ENCODE results near the gene ITPR1.

ITPR1 gene

GRCh38 chr3:4641863-4642563, 148.9 kb downstream of the ITPR1 start:
- no peak for TF ChIP-seq FOXP2 (optimal IDR thresholded peaks at IDR 0.05; ENCODE audit: borderline replicate concordance, extremely low read depth, extremely low read length, insufficient read depth)

GRCh38 chr3:4642611-4643010, 149.5 kb downstream of the ITPR1 start:
- TF ChIP-seq SIN3A (IDR thresholded peaks at IDR 0.05; ENCODE audit: borderline replicate concordance, insufficient read depth, low read length) (no peak), FOXP2 (optimal IDR thresholded peaks at IDR 0.05; ENCODE audit: borderline replicate concordance, extremely low read depth, extremely low read length, insufficient read depth) (no peak), TAF1 (IDR thresholded peaks at IDR 0.05; ENCODE audit: borderline replicate concordance, insufficient read depth, low read length) (no peak), REST (IDR thresholded peaks at IDR 0.05; ENCODE audit: insufficient read depth in 1 of 2, low read depth in 2 of 2, low read length in 2 of 2) (no peak), POLR2AphosphoS5 (IDR thresholded peaks at IDR 0.05; ENCODE audit: low read depth, low read length) (no peak)

GRCh38 chr3:4643904-4644547, 150.9 kb downstream of the ITPR1 start:
- TF ChIP-seq REST (IDR thresholded peaks at IDR 0.05; ENCODE audit: insufficient read depth in 1 of 2, low read depth in 2 of 2, low read length in 2 of 2) (no peak), SIN3A (IDR thresholded peaks at IDR 0.05; ENCODE audit: borderline replicate concordance, insufficient read depth, low read length) (no peak), POLR2AphosphoS5 (IDR thresholded peaks at IDR 0.05; ENCODE audit: low read depth, low read length) (no peak), TAF1 (IDR thresholded peaks at IDR 0.05; ENCODE audit: borderline replicate concordance, insufficient read depth, low read length) (no peak), FOXP2 (optimal IDR thresholded peaks at IDR 0.05; ENCODE audit: borderline replicate concordance, extremely low read depth, extremely low read length, insufficient read depth) (no peak)

GRCh38 chr3:4644951-4645350, 151.8 kb downstream of the ITPR1 start:
- TF ChIP-seq FOXP2 (optimal IDR thresholded peaks at IDR 0.05; ENCODE audit: borderline replicate concordance, extremely low read depth, extremely low read length, insufficient read depth), result no peak
- no peak for TF ChIP-seq SIN3A (IDR thresholded peaks at IDR 0.05; ENCODE audit: borderline replicate concordance, insufficient read depth, low read length)
- no peak for TF ChIP-seq TAF1 (IDR thresholded peaks at IDR 0.05; ENCODE audit: borderline replicate concordance, insufficient read depth, low read length)
- TF ChIP-seq POLR2AphosphoS5 (IDR thresholded peaks at IDR 0.05; ENCODE audit: low read depth, low read length), result no peak
- TF ChIP-seq REST (IDR thresholded peaks at IDR 0.05; ENCODE audit: insufficient read depth in 1 of 2, low read depth in 2 of 2, low read length in 2 of 2), result no peak

- TF ChIP-seq TAF1 (IDR thresholded peaks at IDR 0.05; ENCODE audit: borderline replicate concordance, insufficient read depth, low read length) (no peak), POLR2AphosphoS5 (IDR thresholded peaks at IDR 0.05; ENCODE audit: low read depth, low read length) (no peak), SIN3A (IDR thresholded peaks at IDR 0.05; ENCODE audit: borderline replicate concordance, insufficient read depth, low read length) (no peak), FOXP2 (optimal IDR thresholded peaks at IDR 0.05; ENCODE audit: borderline replicate concordance, extremely low read depth, extremely low read length, insufficient read depth) (no peak), REST (IDR thresholded peaks at IDR 0.05; ENCODE audit: insufficient read depth in 1 of 2, low read depth in 2 of 2, low read length in 2 of 2) (no peak)
Measured at GRCh38 chr3:4645468-4645867, 152.3 kb downstream of the ITPR1 start.

All from PFSK-1 (cell line).